ENCODE measurements around the gene MAPK10.

MAPK10 gene

GRCh38 chr4:86272669-86273068, 87.2 kb downstream of the MAPK10 start:
- DNase-seq, result no peak

DNA sequence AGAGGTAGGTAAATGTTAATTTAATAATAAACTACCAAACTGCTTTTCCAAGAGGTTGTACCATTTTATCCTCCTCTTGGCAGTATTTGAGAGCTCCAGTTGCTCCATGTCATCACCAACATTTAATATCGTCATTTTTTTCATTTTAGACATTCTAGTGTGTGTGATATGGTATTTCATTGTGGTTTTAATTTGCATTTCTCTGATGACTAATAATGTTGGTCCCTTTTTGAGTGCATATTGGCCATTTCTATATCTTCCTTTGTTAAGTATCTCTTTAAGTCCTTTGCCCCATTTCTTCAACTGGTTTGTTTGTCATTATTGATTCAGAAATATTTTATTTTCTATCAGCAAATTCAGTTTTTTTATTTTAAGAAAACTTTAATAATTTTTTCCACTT, 88.8 kb downstream of the MAPK10 start:
- no peak for DNase-seq

DNA sequence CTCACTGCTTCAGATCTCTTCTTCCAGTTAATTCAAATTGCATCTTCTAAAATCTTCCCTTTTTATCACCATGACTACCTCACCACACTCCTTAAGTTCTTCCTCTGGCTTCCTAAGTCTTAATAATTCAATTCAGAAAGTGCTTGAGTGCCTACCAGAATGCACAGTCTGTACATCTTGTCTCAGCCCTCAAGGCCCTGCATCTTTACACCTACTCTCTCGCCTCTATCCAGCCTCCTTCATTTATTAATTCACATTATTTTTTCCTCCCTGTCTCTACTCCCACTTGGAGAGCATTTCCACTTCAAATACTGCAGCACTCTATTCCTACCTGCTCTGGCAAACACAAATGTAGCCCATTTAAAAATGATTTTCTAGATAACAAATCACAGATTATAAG, 90.5 kb downstream of the MAPK10 start:
- no peak for DNase-seq

DNA sequence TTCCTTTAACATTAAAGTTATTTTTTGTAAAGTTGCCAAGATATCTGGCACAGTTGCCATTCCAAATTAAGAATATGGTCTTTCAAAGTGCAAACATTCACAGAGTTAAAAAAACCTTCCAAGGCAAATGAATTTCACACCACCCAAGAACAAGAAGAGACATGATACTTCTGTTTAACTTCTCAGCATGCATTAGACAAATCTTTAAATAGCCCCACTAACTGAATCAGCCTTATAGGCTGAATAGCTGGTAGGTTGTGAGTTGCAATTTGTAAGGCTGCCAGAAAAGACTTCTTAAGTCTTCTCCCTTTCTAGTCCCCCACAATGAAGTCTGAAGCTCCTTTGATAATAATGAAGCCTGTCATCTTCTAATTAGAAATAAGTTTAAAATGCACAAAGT, 95.6 kb downstream of the MAPK10 start:
- no peak for DNase-seq

- DNase-seq, result no peak
Measured at GRCh38 chr4:86261636-86262035, 98.2 kb downstream of the MAPK10 start.

GRCh38 chr4:86256086-86256485, 103.8 kb downstream of the MAPK10 start:
- DNase-seq, result no peak

- DNase-seq, result no peak
Measured at GRCh38 chr4:86250619-86251018, 109.2 kb downstream of the MAPK10 start.

- DNase-seq, result no peak
Measured at GRCh38 chr4:86250006-86250405, 109.8 kb downstream of the MAPK10 start.

GRCh38 chr4:86249074-86249473, 110.8 kb downstream of the MAPK10 start:
- no peak for DNase-seq

DNA sequence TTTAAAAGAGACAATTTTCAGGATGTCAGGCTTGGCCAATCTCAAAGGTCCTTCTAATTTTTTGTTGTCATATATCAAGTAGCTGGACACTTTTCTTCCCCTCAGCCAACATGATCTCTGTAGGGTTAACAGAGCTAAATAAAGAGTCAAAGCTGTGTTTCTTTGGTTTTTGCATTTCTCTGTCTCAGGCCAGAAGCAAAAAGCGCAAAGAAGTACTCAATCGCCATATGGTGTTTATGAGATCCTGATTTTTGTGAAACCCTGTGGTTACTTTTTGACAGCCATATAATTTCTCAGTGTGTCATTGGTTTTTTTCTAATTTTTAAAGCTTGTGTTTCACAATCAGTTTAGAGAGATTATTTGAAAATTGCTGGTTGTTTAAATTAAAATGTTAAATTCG, 111.9 kb downstream of the MAPK10 start:
- no peak for DNase-seq

DNA sequence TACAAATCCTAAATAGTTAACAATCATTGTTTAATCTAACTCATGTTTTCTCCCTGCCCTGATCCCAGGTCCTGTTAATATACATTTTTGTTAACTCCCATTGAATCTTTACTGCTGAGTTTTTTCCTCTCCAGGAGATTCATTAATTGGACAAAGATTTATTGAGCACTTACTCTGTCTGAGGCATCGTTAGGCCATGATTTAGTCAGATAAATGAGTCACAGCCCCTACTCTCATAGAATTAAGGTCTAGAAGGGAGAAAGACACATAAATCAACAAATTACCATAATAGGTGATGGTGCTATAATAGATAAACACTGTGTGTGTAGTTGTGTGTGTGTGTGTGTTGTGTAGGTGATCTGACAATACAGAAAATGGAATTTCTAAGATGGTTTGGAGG, 112.5 kb downstream of the MAPK10 start:
- DNase-seq, result no peak

- no peak for DNase-seq
Measured at GRCh38 chr4:86243750-86244149, 116.1 kb downstream of the MAPK10 start.

- no peak for DNase-seq
Measured at GRCh38 chr4:86242677-86243076, 117.2 kb downstream of the MAPK10 start.

DNA sequence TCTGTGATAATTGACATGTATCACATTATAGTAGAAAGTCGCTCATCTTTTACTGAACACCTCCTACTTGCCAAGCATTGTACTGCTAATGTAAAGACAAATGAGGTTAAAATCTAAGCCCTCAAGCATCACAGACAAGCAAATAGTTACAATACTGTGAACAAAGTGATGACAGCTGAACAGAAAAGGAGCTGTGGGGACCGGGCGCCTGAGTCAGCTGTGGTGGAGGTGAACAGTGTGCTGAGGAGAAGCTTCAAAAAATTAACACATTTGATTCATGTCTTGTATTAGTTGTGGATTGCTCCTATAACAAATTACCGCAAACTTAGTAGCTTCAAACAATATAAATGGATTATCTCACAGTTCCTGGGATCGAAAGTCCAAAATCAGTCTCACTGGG, 124.3 kb downstream of the MAPK10 start:
- DNase-seq, result no peak

DNA sequence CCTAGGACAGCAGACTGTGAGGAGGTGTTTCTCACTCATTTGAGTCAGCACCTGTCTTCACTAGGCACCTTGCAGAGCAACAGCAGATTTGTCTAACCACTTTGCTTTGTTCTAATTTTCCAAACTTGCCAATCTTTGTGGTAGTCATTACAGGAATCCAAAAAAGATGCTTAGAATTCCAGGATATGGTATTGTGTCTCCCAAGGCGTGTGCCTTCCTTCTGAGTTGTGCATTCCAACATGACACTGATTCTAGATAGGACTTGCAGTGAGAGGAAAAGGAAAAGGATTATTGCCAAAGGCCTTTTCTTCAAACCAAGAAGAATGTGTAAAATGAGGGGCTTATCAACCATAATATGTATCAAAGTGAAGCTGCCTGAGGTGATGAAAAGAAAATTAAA, 126.2 kb downstream of the MAPK10 start:
- no peak for DNase-seq

DNA sequence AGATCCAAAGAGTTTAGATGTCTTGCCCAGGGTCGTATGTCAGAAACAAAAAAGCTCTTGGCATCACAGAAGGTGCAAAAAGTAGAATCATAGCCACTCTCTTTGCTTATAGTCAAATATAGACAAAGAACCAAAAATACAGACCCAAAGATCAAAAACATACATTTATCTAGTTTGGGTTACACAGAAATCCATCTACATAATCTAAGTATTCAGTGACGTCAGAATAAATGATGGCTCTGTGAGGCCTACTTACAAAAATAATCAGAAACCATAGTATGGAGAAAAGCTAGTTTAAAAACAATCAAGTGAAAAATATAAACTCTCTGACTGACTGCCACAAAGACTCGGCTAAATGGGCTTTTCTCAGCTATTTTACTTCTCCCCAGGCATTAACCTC, 126.8 kb downstream of the MAPK10 start:
- no peak for DNase-seq

DNA sequence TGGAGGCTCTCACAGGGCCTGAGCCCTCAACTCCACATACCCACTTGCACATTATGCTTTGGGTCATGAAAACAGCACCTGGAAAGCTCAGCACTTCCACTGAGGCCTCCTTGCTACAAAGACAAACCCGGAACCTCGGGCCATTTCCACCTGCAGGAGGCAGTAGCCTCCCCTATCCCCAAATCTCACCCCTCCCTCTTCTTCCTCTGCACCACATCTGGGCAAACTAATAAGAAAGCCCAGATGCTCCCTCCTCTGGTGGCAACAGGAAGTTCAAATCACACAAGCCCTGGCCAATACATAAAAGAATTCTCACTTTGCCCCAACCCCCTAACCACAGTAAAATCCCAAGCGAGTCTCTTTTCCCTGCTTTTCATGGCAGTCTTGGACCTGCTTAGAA, 136.4 kb downstream of the MAPK10 start:
- no peak for DNase-seq

DNA sequence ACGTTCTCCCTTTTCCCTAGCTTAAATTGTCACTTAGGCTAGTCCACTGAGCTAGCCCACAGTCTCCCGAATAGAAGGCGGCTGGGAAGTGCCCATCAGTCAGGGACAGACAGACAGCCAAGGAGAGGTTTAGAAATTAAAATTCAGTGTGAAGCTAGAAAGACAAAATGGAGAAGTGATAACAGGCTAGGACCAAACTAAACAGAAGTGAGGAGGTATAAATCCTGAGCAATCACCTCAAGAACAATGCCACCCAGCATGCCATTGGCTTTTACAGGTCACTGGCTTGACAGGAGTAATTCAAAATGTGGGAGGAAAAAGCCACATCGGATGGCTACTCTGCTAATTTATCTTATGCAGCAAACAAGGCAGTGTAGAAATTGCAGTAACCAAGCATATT, 138.9 kb downstream of the MAPK10 start:
- no peak for DNase-seq

GRCh38 chr4:86220121-86220520, 139.7 kb downstream of the MAPK10 start:
- no peak for DNase-seq

GRCh38 chr4:86218746-86219473, 140.9 kb downstream of the MAPK10 start:
- no peak for DNase-seq

GRCh38 chr4:86203176-86203575, 156.7 kb downstream of the MAPK10 start:
- no peak for DNase-seq

- no peak for DNase-seq
Measured at GRCh38 chr4:86185659-86186058, 174.2 kb downstream of the MAPK10 start.

DNA sequence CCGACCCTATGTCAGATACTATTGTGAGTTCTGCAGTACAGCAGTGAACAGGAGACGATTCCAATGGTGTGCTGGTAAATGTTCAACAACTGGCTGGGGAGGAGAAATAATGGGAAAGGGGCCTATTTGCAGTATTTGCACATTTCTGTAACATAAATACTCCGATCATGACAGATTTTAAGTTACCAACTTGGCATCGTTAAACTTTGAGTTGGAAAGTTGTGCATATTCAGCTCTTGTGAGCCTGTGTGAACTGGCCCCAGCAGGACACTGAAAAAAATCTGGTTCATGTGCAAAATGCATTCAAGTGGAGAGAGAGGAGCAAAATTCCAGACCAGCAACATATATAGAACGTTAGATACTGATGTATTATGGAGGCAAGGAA, 175.0 kb downstream of the MAPK10 start:
- DNase-seq, result no peak

- DNase-seq, result no peak
Measured at GRCh38 chr4:86184216-86184900, 175.5 kb downstream of the MAPK10 start.

- DNase-seq, result no peak
Measured at GRCh38 chr4:86181585-86181984, 178.3 kb downstream of the MAPK10 start.

Measured in NCI-H187 (cell line).